Liver (tissue), 9 donors: Measurements from ENCODE around the gene KCNIP4. TPM values are rescaled to one million over a fixed set of nuclear protein-coding genes. Genes with fewer than 3 reads are reported as not detected.
"Not testable (repeated sequence)": the region's sequence is repeated elsewhere in the genome, so short reads cannot be mapped to it uniquely, and the experiment has no call there.

Experiments
- DNase-seq: peaks from one replicate; pipeline ENCODE4 v3.0.0-alpha.2; 2017; ENCODE audit warnings: low spot score
- H3K27ac ChIP-seq, 2 donors: one replicate each; pipeline ENCODE4 v1.7.0; 2013; ENCODE audit warnings: inconsistent platforms in 2 of 2, low read length in 2 of 2, control low read depth in 1 of 2, low read depth in 1 of 2, mild to moderate bottlenecking in 1 of 2
- H3K27me3 ChIP-seq, 4 donors: one replicate each; pipeline versions ENCODE4 v1.6.1 to v1.7.0; 2013; ENCODE audit warnings: low read length in 3 of 4, inconsistent platforms in 1 of 4, mild to moderate bottlenecking in 1 of 4, moderate library complexity in 1 of 4; ENCODE audit not compliant: control insufficient read depth in 4 of 4, insufficient read depth in 4 of 4
- H3K36me3 ChIP-seq, 4 donors: one replicate each; pipeline versions ENCODE4 v1.6.1 to v1.7.0; 2013; ENCODE audit warnings: low read length in 3 of 4, mild to moderate bottlenecking in 3 of 4, low read depth in 1 of 4, moderate library complexity in 1 of 4; ENCODE audit not compliant: control insufficient read depth in 4 of 4, insufficient read depth in 3 of 4
- H3K4me1 ChIP-seq, 4 donors: one replicate each; pipeline versions ENCODE4 v1.6.1 to v1.7.0; 2013; ENCODE audit warnings: low read length in 3 of 4, mild to moderate bottlenecking in 3 of 4, moderate library complexity in 1 of 4; ENCODE audit not compliant: control insufficient read depth in 4 of 4, insufficient read depth in 4 of 4
- H3K4me3 ChIP-seq, 3 donors: one replicate each; pipeline versions ENCODE4 v1.6.1 to v1.7.0; 2013; ENCODE audit warnings: low read length in 3 of 3, control low read depth in 1 of 3, low read depth in 1 of 3, mild to moderate bottlenecking in 1 of 3
- H3K9ac ChIP-seq, 2 donors: one replicate each; pipeline ENCODE4 v1.7.0; 2013; ENCODE audit warnings: low read length in 2 of 2, mild to moderate bottlenecking in 2 of 2, moderate library complexity in 2 of 2, control low read depth in 1 of 2, low read depth in 1 of 2
- H3K9me3 ChIP-seq, 4 donors: one replicate each; pipeline versions ENCODE4 v1.6.1 to v1.7.0; 2013; ENCODE audit warnings: low read length in 3 of 4; ENCODE audit not compliant: control insufficient read depth in 4 of 4
- EGR1 ChIP-seq, 2 donors: IDR thresholded peaks; 2 replicates each; pipeline ENCODE4 v1.6.1; 2016 to 2018; ENCODE audit warnings: antibody characterized with exemption in 2 of 2, low read depth in 2 of 2
- FOXA1 ChIP-seq: IDR thresholded peaks from 2 replicates; pipeline ENCODE4 v1.6.1; 2016; ENCODE audit warnings: antibody characterized with exemption
- FOXA2 ChIP-seq: IDR thresholded peaks from 2 replicates; pipeline ENCODE4 v1.6.1; 2016; ENCODE audit warnings: antibody characterized with exemption
- GABPA ChIP-seq, 2 donors: IDR thresholded peaks in 1 of 2; conservative IDR thresholded peaks in 1 of 2; 2 replicates each; pipeline ENCODE4 v1.6.1; 2016; ENCODE audit warnings: antibody characterized with exemption in 2 of 2, mild to moderate bottlenecking in 1 of 2, moderate library complexity in 1 of 2
- HNF4A ChIP-seq, 2 donors: conservative IDR thresholded peaks; 2 replicates each; pipeline ENCODE4 v1.6.1; 2016; ENCODE audit warnings: antibody characterized with exemption in 2 of 2, mild to moderate bottlenecking in 2 of 2
- HNF4G ChIP-seq: IDR thresholded peaks from 2 replicates; pipeline ENCODE4 v1.6.1; 2016; ENCODE audit warnings: antibody characterized with exemption
- JUND ChIP-seq, 2 donors: IDR thresholded peaks; 2 replicates each; pipeline ENCODE4 v1.6.1; 2016; ENCODE audit warnings: antibody characterized with exemption in 2 of 2
- MAX ChIP-seq: IDR thresholded peaks from 2 replicates; pipeline ENCODE4 v1.6.1; 2016; ENCODE audit warnings: antibody characterized with exemption
- NR2F2 ChIP-seq: IDR thresholded peaks from 2 replicates; pipeline ENCODE4 v1.6.1; 2016; ENCODE audit warnings: antibody characterized with exemption
- RAD21 ChIP-seq, 2 donors: IDR thresholded peaks; 2 replicates each; pipeline ENCODE4 v1.6.1; 2016; ENCODE audit warnings: antibody characterized with exemption in 2 of 2, mild to moderate bottlenecking in 2 of 2
- REST ChIP-seq: IDR thresholded peaks from 2 replicates; pipeline ENCODE4 v1.6.1; 2016; ENCODE audit warnings: antibody characterized with exemption, mild to moderate bottlenecking
- RXRA ChIP-seq, 2 donors: IDR thresholded peaks; 2 replicates each; pipeline ENCODE4 v1.6.1; 2017 to 2018; ENCODE audit warnings: antibody characterized with exemption in 2 of 2, mild to moderate bottlenecking in 1 of 2
- SP1 ChIP-seq: IDR thresholded peaks from 2 replicates; pipeline ENCODE4 v1.6.1; 2018; ENCODE audit warnings: antibody characterized with exemption, mild to moderate bottlenecking
- TAF1 ChIP-seq: conservative IDR thresholded peaks from 2 replicates; pipeline ENCODE4 v1.6.1; 2016; ENCODE audit warnings: antibody characterized with exemption, mild to moderate bottlenecking
- YY1 ChIP-seq: IDR thresholded peaks from 2 replicates; pipeline ENCODE4 v1.6.1; 2016; ENCODE audit warnings: antibody characterized with exemption, mild to moderate bottlenecking
- ZBTB33 ChIP-seq: IDR thresholded peaks from 2 replicates; pipeline ENCODE4 v1.6.1; 2016; ENCODE audit warnings: antibody characterized with exemption
- WGBS: extraction: QIAGEN DNeasy Blood & Tissue Kit; methylation state at CpG from one replicate; pipeline ENCODE4 v1.1.7; 2013; 5-methylcytosine and 5-hydroxymethylcytosine counted together
- polyA plus RNA-seq, 2 donors: library from polyadenylated mRNA; stranded (reverse) in 1 of 2; unstranded in 1 of 2; fragments of 200-250 nt in 1 of 2; fragments of >200 nt in 1 of 2; fragmentation: Nextera tagmentation in 1 of 2; extraction: Ambion mirVana in 1 of 2; gene quantifications; one replicate each; pipeline versions ENCODE4 v1.2.1 to v1.2.3, GENCODE V29; 2013 to 2015
- total RNA-seq, 2 donors: library from RNA; depleted of rRNA; stranded (reverse); fragments of >200 nt; gene quantifications; one replicate each; pipeline ENCODE4 v1.2.3, GENCODE V29; 2014
- donor health status: healthy.
- donor health status: healthy.
- donor health status: healthy.
- donor health status: healthy.
- donor health status: healthy.

Gene KCNIP4
- total and polyA plus RNA-seq, 4 donors: 0.08 to 0.14 TPM; not detected in 2

- TF ChIP-seq REST: no peak
- no peak for TF ChIP-seq YY1
- TF ChIP-seq FOXA2: no peak
Observed at GRCh38 chr4:20805716-20806115, 1142.9 kb downstream of the KCNIP4 start (continued).

- DNase-seq: no peak
- Histone ChIP-seq H3K9me3 (peaks cover 0 to 4% (median 0%) of the 10 kb centered on the region in 4 donors), H3K36me3 (no peaks in the 10 kb centered on the region), H3K4me1 (no peaks in the 10 kb centered on the region), H3K4me3 (no peak overlapping the region), H3K9ac (no peak overlapping the region), H3K27ac (no peak overlapping the region), H3K27me3 (peaks cover 0 to 4% (median 0%) of the 10 kb centered on the region in 4 donors)
- TF ChIP-seq GABPA (IDR thresholded peaks at IDR 0.05 in 1 of 2, conservative IDR thresholded peaks at IDR 0.05 in 1 of 2) (no peak), NR2F2 (no peak), FOXA2 (no peak), HNF4A (conservative IDR thresholded peaks at IDR 0.05) (no peak), SP1 (no peak)
- WGBS: 82% methylated on average over 2 of the region's 2 CpGs
Observed at GRCh38 chr4:20787940-20788665, 1160.5 kb downstream of the KCNIP4 start.

GRCh38 chr4:20783134-20783533 lies 1165.4 kb downstream of the KCNIP4 start:
- H3K4me1 ChIP-seq, H3K4me3 ChIP-seq, H3K27ac ChIP-seq, H3K9ac ChIP-seq, DNase-seq, H3K36me3 ChIP-seq, H3K9me3 ChIP-seq, H3K27me3 ChIP-seq: not testable (repeated sequence)
- 83% methylated on average over 1 of the region's 1 CpG for WGBS

GRCh38 chr4:20778896-20779295 lies 1169.7 kb downstream of the KCNIP4 start:
- H3K9me3 ChIP-seq: peaks cover 3 to 6% (median 4%) of the 10 kb centered on the region in 4 donors
- no peak overlapping the region for H3K9ac ChIP-seq
- H3K27me3 ChIP-seq: peaks cover 0 to 4% (median 0%) of the 10 kb centered on the region in 4 donors
- H3K27ac ChIP-seq: no peak overlapping the region
- no peak overlapping the region for H3K4me3 ChIP-seq
- no peaks in the 10 kb centered on the region for H3K36me3 ChIP-seq
- no peak for DNase-seq
- 57% methylated on average over 1 of the region's 1 CpG for WGBS
- no peaks in the 10 kb centered on the region for H3K4me1 ChIP-seq
- TF ChIP-seq GABPA (IDR thresholded peaks at IDR 0.05 in 1 of 2, conservative IDR thresholded peaks at IDR 0.05 in 1 of 2) (no peak), MAX (no peak), NR2F2 (no peak), EGR1 (IDR thresholded peaks at IDR 0.05; ENCODE audit: low read depth in 2 of 2) (no peak), TAF1 (no peak), HNF4A (conservative IDR thresholded peaks at IDR 0.05) (no peak), RAD21 (IDR thresholded peaks at IDR 0.05) (no peak), FOXA1 (no peak), ZBTB33 (no peak), FOXA2 (no peak), HNF4G (no peak), RXRA (IDR thresholded peaks at IDR 0.05) (no peak), REST (no peak), JUND (IDR thresholded peaks at IDR 0.05) (no peak)
